NCI-H146 treated with DMSO at 0.1 percent for 48 hours (cell line): ENCODE measurements around the gene TRIM27.

Source experiments
- DNase-seq: peaks from one replicate; lab custom pipeline; 2025; ENCODE audit not compliant: unreplicated experiment; lab: John Stamatoyannopoulos, UW

The TRIM27 gene

DNA sequence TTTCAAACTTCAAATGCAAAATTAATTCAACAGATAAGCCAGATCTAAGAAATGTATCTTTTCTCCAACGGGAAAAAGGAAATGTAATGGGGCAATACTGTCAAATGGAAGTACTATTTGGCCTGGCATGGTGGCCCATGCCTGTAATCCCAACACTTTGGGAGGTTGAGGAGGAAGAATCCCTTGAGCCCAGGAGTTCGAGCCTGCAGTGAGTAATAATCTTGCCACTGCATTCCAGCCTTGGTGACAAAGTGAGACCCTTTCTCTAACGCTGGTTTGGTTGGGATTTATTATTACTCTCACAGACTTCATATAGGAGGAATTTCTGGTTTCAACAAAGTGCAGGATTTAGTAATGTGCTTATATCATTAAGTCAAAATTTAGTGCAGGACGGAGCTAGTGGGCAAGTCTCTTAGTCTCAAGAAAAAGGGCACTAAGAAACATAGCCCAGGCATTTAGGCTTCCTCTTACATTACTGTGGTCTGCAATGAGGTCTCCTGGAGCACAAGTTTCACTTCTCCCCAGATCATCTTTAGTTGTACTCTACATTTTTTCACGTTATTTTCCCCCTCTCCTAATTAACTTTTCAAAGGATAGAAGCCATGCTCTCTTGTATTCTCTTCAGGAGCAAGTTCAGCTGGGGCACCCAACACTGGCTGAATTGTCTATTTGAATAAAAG lies 23.1 kb downstream of the TRIM27 start:
- DNase-seq = no peak

DNA sequence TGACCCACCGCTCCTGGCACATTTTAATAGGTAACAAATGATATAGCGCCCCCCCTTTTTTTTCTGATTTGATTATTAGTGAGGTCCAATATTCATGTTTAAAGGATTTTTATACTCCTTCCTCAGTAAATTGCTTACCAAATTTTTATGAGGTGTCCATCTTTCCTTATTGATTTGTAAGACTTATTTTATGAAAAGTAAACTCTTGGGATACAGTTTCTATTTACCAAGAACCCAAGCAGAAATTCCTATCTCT lies 25.1 kb downstream of the TRIM27 start:
- DNase-seq = no peak

- DNase-seq = no peak
Measured at GRCh38 chr6:28897369-28897745, 26.4 kb downstream of the TRIM27 start.

DNA sequence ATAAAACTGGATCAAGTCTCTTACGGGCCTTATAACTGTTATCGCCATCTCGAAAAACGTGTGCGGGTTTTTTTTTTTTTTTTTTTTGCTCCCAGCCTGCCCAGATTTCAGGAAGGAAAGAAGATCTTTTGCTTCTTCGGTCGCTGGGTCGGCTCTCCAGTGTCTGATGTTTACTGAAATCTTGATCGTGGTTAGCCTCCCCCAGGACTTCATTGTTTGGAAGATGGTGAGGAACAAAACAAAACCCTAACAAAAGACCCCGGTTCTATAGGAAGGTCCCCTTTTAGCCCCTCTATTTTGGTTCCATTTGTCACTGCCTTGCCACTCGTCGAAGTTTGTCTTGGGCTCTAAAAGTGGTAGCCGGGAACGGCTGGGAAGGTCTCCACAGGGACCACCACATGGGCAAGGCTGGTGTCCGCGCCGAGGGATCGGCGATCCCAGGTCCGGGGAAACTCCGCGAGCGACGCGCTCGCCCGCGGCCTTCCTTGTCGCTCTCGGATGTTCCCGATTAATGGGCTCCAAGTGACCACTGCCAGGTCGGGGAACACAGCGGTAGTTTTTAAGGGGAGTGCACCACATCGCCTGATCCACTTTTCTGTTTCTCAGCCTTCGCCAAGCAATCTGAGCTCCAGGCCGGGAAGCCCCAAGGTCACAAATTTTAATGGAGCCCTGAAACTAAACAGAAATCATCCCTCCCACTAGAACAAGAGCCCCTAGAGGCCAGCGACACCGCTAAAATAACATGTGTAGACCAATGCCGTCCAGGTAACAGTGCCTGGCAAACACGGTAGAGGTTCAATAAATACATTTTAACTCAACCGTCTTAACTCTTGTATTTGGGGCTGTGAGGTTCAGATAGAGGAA lies 27.0 kb downstream of the TRIM27 start:
- DNase-seq = peak; percentile 32

DNA sequence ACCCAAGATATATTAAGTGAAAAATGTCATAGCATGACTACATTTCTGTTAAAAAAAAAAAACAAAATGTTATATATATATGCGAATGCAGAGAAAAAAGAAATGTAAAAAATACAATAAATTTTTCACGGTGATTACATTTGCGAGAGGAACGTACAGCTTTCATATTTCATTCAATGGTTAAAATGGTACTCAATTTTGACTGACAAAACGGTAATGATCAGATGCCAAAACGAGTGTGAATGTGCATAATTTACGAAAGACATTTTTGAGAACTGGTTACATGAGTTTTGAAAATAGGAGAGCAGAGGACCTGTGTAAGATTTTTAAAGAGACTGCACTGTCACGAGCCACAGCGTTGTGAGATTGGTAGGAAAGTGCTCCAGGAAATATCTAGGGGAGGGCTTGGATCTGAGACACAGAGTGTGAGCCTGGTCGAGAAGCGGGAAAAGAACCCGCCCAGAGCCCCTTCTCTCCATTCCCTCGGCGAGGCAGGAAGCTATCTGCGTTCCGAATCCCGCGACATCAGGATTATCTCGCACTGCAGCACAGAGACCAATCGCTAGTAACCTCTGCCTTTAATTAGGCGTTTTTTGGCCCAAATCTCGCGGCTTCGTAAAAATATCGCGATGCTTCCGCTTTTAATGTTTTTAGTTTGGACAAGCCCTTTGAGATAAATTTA lies 28.5 kb downstream of the TRIM27 start:
- peak; percentile 92 for DNase-seq

GRCh38 chr6:28893172-28893799 lies 30.5 kb downstream of the TRIM27 start:
- DNase-seq = no peak

DNA sequence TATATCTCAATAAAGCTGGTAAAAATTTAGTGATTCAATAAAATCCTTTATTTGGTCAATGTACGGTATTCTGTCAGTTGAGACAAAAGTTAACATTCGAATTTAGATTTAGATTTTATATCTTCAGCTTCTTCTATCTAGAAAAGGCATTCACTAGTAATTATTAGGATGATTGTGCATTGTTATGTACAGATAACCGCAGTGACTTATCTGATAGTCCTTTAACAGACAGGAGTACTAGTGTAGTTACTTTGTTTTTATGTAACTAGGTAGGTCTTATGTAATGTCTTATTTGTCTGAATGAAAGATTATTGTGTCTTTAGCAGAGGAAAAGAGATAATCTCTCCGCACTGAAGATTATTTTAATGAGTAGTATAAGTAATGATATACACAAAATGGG lies 31.3 kb downstream of the TRIM27 start:
- DNase-seq = no peak

DNA sequence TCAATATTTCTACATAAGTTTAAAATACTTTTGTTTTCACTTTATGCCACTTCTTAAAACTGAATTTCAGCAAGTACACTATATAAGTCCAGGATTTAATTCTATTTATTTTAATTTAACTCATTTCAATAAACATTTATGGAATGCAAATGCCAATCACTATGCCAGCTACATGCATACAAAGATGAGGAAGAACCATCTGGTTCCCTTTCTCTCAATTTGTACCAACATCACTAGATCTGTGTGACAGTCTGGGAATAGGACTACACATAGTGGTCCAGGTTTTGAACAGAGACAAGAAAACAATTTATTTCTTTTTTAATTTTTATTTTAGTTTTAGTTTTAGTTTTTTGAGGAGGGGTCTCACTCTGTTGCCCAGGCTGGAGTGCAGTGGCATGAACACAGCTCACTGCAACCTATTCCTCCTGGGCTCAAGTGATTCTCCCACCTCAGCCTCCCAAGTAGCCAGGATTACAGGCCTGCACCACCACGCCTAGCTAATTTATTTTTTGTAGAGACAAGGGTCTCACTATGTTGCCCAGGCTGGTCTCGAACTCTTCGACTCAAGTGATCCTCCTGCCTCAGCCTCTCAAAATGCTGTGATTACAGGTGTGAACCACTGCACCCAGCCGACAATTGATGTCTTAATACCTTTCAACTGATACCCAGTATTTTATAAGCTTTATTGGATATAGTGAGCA lies 35.8 kb downstream of the TRIM27 start:
- no peak for DNase-seq

- no peak for DNase-seq
Measured at GRCh38 chr6:28886079-28886439, 37.7 kb downstream of the TRIM27 start.

- peak; percentile 35 for DNase-seq
Measured at GRCh38 chr6:28884423-28885131, 39.2 kb downstream of the TRIM27 start.

- peak; percentile 33 for DNase-seq
Measured at GRCh38 chr6:28880894-28881780, 42.6 kb downstream of the TRIM27 start.

GRCh38 chr6:28880519-28880893 lies 43.3 kb downstream of the TRIM27 start:
- DNase-seq = no peak

DNA sequence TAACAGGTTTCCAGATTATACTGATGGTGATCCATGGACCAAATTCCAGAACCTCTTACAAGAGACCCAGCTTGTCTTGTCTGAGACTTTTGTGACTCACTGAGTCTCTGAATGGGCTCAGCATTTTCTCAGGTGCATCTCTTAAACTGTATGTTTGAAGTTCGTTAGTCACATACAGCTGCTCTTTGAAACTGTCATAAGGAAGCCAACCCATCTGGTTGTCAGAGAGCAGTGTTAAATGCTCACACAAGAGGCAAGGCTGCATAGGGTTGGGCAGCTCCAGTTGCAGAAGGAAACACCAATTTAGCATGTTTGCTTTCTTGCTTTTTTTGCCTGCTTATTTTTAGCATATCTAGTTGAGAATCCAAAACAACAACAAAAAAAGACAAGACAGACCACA lies 47.1 kb downstream of the TRIM27 start:
- no peak for DNase-seq

DNA sequence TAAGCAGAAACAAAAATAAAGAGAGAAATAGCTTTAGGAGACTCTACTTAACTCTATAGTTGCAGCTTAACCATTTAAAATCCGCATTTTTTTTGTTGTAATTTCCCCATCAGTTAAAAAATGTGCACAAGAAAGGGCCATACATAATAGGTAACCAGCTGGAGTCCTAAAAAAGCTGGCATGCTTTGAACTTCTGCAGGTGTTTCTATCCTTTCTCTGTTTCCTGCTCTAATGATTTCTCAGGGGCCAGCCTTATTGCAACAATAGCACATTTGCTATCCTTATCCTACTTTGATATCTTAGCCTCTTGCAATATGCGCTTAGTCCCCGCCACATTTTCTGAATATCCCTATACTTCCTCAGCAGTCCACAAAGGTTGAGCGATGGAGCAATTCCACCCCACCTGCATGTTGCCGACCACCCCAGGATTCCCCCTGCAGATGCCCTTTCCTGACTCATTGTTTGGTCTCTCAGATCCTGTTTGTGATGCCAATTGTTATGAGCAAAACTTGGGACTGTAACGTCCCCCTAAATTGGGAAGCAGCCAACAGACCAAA lies 48.5 kb downstream of the TRIM27 start:
- no peak for DNase-seq

DNA sequence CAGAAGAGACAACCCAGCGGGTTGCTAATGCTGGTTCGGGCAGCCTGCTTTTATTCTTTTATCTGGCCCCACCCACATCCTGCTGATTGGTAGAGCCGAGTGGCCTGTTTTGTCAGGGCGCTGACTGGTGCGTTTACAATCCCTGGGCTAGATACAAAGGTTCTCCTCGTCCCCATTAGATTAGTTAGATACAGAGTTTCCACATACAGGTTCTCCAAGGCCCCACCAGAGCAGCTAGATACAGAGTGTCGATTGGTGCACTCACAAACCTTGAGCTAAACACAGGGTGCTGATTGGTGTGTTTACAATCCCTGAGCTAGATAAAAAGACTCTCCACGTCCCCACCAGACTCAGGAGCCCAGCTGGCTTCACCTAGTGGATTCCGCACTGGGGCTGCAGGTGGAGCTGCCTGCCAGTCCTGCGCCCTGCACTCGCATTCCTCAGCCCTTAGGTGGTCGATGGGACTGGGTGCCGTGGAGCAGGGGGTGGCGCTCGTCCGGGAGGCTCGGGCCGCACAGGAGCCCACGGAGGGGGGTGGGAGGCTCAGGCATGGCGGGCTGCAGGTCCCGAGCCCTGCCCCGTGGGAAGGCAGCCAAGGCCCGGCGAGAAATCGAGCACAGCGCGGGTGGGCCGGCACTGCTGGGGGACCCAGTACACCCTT lies 51.5 kb downstream of the TRIM27 start:
- DNase-seq = peak; percentile 39

DNA sequence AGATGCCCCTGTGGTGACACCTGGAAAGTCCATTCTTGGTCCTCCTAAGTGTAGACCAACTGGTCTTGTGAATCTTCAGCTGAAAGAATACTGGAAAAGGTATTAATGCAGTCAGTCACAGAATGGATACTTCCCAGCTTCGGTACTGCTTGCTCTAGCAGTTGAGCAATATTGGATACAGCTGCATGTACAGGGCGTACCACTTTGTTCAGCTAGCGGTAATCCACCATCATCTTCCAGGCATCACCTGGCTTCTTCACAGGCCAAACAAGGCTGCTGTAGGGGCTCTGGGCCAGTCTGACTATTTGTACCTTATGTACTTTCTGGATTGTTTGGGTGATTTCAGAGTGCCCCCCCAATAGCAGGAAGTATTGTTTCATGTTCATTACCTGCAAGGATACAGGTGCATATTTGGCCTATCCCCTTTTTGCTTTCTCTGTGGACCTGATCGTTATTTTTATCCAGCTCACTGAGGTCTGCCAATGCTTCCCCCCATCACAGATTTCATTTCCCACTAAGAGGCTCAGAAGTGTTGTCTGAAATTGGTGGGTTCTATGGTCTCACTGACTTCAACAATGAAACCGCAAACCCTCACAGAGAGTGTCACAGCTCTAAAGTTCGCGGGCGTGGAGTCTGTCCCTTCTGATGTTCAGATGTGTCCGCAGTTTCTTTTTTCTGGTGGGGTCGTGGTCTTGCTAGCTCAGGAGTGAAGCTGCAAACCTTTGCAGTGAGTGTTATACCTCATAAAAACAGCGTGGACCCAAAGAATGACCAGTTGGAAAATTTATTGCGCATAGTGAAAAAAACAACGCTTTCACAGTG lies 52.2 kb downstream of the TRIM27 start:
- DNase-seq = no peak

DNA sequence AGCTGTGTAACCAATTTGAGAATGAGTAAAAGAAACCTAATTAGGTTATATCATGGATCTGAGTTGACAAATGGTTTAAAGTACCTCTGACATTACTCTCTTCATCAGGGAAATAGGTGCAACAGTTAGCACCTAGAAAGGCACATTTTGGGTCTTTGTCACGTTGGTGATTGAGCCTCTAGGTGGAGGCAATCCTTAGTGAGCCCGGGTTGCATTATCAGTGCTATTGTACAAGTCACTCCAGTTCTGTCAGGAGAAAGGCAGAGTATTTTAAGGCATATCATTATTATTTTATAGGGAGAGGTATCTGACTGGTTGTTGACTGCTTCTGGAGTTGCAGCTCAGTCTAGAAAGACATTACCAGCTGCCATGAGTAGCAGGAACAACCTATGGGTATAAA lies 54.9 kb downstream of the TRIM27 start:
- DNase-seq = no peak

GRCh38 chr6:28867086-28867409 lies 56.7 kb downstream of the TRIM27 start:
- DNase-seq = peak; percentile 30
